K562 (cell line): ENCODE results near the gene NUP205. TPM values are rescaled to one million over a fixed set of nuclear protein-coding genes. Genes with fewer than 3 reads are reported as not detected.

ENCODE experiments used
- ATAC-seq: fragments of 200-7000 bp; cut with Tn5 transposase; 3 replicates; pipeline ENCODE4 v1.9.1; 2020; ENCODE audit warnings: moderate library complexity
- BruUV-seq: library from RNA; stranded (reverse); fragments of 400-500 nt; replicated peaks from 2 replicates; lab custom pipeline; 2021; lab: Mats Ljungman, UMichigan
- CTCF ChIA-PET: fragments of 300-600 bp; formaldehyde crosslinking; extraction: SDS; loops from one replicate; lab custom pipeline; 2021; ENCODE audit warnings: low intra/inter-chr PET ratio; lab: Yijun Ruan, JAX
- POLR2A ChIA-PET: fragments of 300-600, 350-650 bp; sonication (Branson Sonifier 250); formaldehyde crosslinking; extraction: SDS; loops from one replicate; lab custom pipeline; 2021; ENCODE audit warnings: antibody characterized with exemption, inconsistent platforms; lab: Yijun Ruan, JAX
- DNase-seq, 4 experiments: peaks; one replicate each; pipeline versions ENCODE4 v3.0.0 to v3.0.0-alpha.2; 2011 to 2018; ENCODE audit warnings: low spot score in 3 of 4, mixed read lengths in 3 of 4; ENCODE audit errors: extremely low read depth in 1 of 4
- FAIRE-seq: peaks from 2 replicates; lab custom pipeline; 2011; peaks lifted over from hg19 to GRCh38; lab: Jason Lieb, UNC
- H2AFZ ChIP-seq: 2 replicates; pipeline ENCODE4 v1.6.0; 2011; ENCODE audit warnings: low read depth, low read length, control low read depth, inconsistent platforms
- H3K27ac ChIP-seq: fragments of 200-600 bp; 3 replicates; pipeline ENCODE4 v1.8.0; 2011; ENCODE audit warnings: low read depth, mild to moderate bottlenecking, control low read depth, inconsistent platforms, low read length, moderate library complexity, mixed read lengths; ENCODE audit errors: extremely low read depth
- H3K27me3 ChIP-seq, 2 experiments: fragments of 300-600 bp in 1 of 2; 2 replicates in 1 of 2; 3 replicates in 1 of 2; pipeline versions ENCODE4 v1.6.0 to v1.8.0; 2011; ENCODE audit warnings: inconsistent platforms in 2 of 2, low read length in 2 of 2, mild to moderate bottlenecking in 1 of 2, mixed read lengths in 1 of 2, moderate library complexity in 1 of 2; ENCODE audit not compliant: control insufficient read depth in 2 of 2, insufficient read depth in 2 of 2
- H3K36me3 ChIP-seq: fragments of 300-600 bp; 3 replicates; pipeline ENCODE4 v1.8.0; 2011; ENCODE audit warnings: mild to moderate bottlenecking, low read length, inconsistent platforms; ENCODE audit not compliant: control insufficient read depth, insufficient read depth
- H3K4me1 ChIP-seq, 2 experiments: fragments of 200-600 bp in 1 of 2; replicated peaks in 1 of 2; 2 replicates in 1 of 2; 3 replicates in 1 of 2; pipeline versions ENCODE4 v1.5.1 to v1.8.0; 2011; ENCODE audit warnings: inconsistent platforms in 2 of 2, low read length in 2 of 2, mild to moderate bottlenecking in 1 of 2, mixed read lengths in 1 of 2, moderate library complexity in 1 of 2; ENCODE audit not compliant: control insufficient read depth in 2 of 2, insufficient read depth in 2 of 2
- H3K4me2 ChIP-seq: 2 replicates; pipeline ENCODE4 v1.6.1; 2011; ENCODE audit warnings: low read length, control low read depth, inconsistent platforms, mixed read lengths; ENCODE audit not compliant: insufficient read depth
- H3K4me3 ChIP-seq: fragments of 200-600 bp; sonication (generic), shearing (Covaris generic); 2 replicates; pipeline ENCODE4 v1.5.1; 2016; ENCODE audit warnings: control low read depth, inconsistent platforms
- H3K79me2 ChIP-seq: fragments of 200-600 bp; 3 replicates; pipeline ENCODE4 v1.8.0; 2011; ENCODE audit warnings: low read length, inconsistent platforms; ENCODE audit not compliant: control insufficient read depth, insufficient read depth
- H3K9ac ChIP-seq, 2 experiments: 2 replicates each; pipeline versions ENCODE4 v1.6.0 to v1.6.1; 2011; ENCODE audit warnings: low read depth in 2 of 2, low read length in 2 of 2, control low read depth in 1 of 2, inconsistent platforms in 1 of 2, mild to moderate bottlenecking in 1 of 2, mixed read lengths in 1 of 2; ENCODE audit not compliant: insufficient read depth in 1 of 2
- H3K9me1 ChIP-seq: one replicate; pipeline ENCODE4 v1.6.0; 2011; ENCODE audit warnings: inconsistent platforms, mild to moderate bottlenecking, low read length, moderate library complexity; ENCODE audit not compliant: control insufficient read depth, insufficient read depth
- H3K9me3 ChIP-seq: replicated peaks from 2 replicates; pipeline ENCODE4 v1.5.1; 2011; ENCODE audit warnings: low read depth, low read length, inconsistent platforms; ENCODE audit not compliant: control insufficient read depth, insufficient read depth
- H4K20me1 ChIP-seq: replicated peaks from 2 replicates; pipeline ENCODE4 v1.6.1; 2011; ENCODE audit warnings: low read length, inconsistent platforms, mixed read lengths; ENCODE audit not compliant: control insufficient read depth, insufficient read depth
- GATAD2B ChIP-seq: fragments of 450-650 bp; IDR thresholded peaks from 2 replicates; pipeline ENCODE4 v1.6.1; 2017; ENCODE audit warnings: mild to moderate bottlenecking, borderline replicate concordance
- HMG20B ChIP-seq: fragments of 250-450 bp; sonication (Bioruptor Pico); IDR thresholded peaks from 2 replicates; pipeline ENCODE4 v1.5.0; 2021; ENCODE audit warnings: mild to moderate bottlenecking
- KHSRP ChIP-seq: fragments of 450-650 bp; IDR thresholded peaks from 2 replicates; pipeline ENCODE4 v1.6.1; 2017
- PHF20 ChIP-seq: fragments of 450-650 bp; IDR thresholded peaks from 2 replicates; pipeline ENCODE4 v1.6.1; 2018; ENCODE audit not compliant: partially characterized antibody
- SAP30 ChIP-seq: fragments of 200-600 bp; sonication (generic); IDR thresholded peaks from 2 replicates; pipeline ENCODE4 v1.6.1; 2012; ENCODE audit warnings: borderline replicate concordance, low read depth, mild to moderate bottlenecking, moderate library complexity, low read length, control low read depth, inconsistent platforms; ENCODE audit not compliant: insufficient read depth, poor library complexity, severe bottlenecking
- SREBF2 ChIP-seq: sonication (generic); formaldehyde crosslinking; IDR thresholded peaks from 2 replicates; pipeline ENCODE4 v1.4.0; 2020; ENCODE audit warnings: mild to moderate bottlenecking, missing genetic modification reagents
- WHSC1 ChIP-seq: IDR thresholded peaks from one replicate; pipeline ENCODE4 v1.6.1; 2012; ENCODE audit warnings: low read length, control low read depth, inconsistent platforms
- XRCC4 ChIP-seq: IDR thresholded peaks from one replicate; pipeline ENCODE4 v1.6.1; 2011; ENCODE audit not compliant: insufficient read depth, insufficient read length; ENCODE audit errors: extremely low read depth
- WGBS: fragments of 100-300 bp; shearing (Covaris generic); methylation state at CpG from one replicate; pipeline ENCODE4 v1.1.6; 2016; ENCODE audit warnings: low coverage, mixed read lengths; ENCODE audit not compliant: insufficient coverage; ENCODE audit errors: missing lambda C conversion rate; 5-methylcytosine and 5-hydroxymethylcytosine counted together
- in situ Hi-C: fragments of 300-500 bp; cut with MboI; formaldehyde crosslinking; loops from 4 replicates; pipeline ENCODE4 v1.15.0; 2018; ENCODE audit warnings: inconsistent platforms, mixed read lengths
- intact Hi-C: fragments of 100-400 bp; cut with micrococcal nuclease; formaldehyde crosslinking; loops from 2 replicates; pipeline ENCODE4 v1.14.2; 2022
- polyA plus RNA-seq, 8 experiments: library from polyadenylated mRNA; depleted of rRNA in 4 of 8; stranded (reverse) in 5 of 8; unstranded in 3 of 8; fragments of >200 nt; fragmentation: Nextera tagmentation in 2 of 8; fragmentation: Illumina TruSeq in 1 of 8; extraction: Ambion mirVana in 2 of 8; extraction: Trizol in 1 of 8; gene quantifications; 2 replicates each; pipeline versions ENCODE4 v1.2.1 to v1.2.3, GENCODE V29; 2011 to 2014; ENCODE audit warnings: inconsistent platforms in 1 of 8, missing spikeins in 1 of 8
- total RNA-seq, 7 experiments: library from RNA; depleted of rRNA in 6 of 7; stranded (reverse); fragments of >200 nt in 6 of 7; fragmentation: Illumina TruSeq in 2 of 7; extraction: Trizol in 2 of 7; gene quantifications; 2 replicates each; pipeline versions ENCODE4 v1.2.1 to v1.2.3, GENCODE V29; 2011 to 2021; ENCODE audit warnings: low replicate concordance in 1 of 7
- TF ChIP-seq, protein P1 (sequence below), 2 experiments: fragments of 200-800 bp in 1 of 2; sonication (Bioruptor generic) in 1 of 2; sonication (generic) in 1 of 2; formaldehyde crosslinking in 1 of 2; IDR thresholded peaks in 1 of 2; conservative IDR thresholded peaks in 1 of 2; 2 replicates each; pipeline versions ENCODE4 v1.5.0 to v1.6.1; 2016 to 2020; ENCODE audit warnings: missing compliant biosample characterization in 1 of 2, missing genetic modification characterization in 1 of 2, missing genetic modification reagents in 1 of 2
- TF ChIP-seq, protein P2 (sequence below): sonication (generic); formaldehyde crosslinking; IDR thresholded peaks from 2 replicates; pipeline ENCODE4 v1.8.1; 2022; ENCODE audit warnings: missing genetic modification reagents
- TF ChIP-seq, protein P3 (sequence below), 2 experiments: IDR thresholded peaks; 2 replicates each; pipeline ENCODE4 v1.6.1; 2011; ENCODE audit warnings: borderline replicate concordance in 1 of 2, control low read depth in 1 of 2, low read depth in 1 of 2, low read length in 1 of 2, mild to moderate bottlenecking in 1 of 2, mixed read lengths in 1 of 2, moderate library complexity in 1 of 2; ENCODE audit not compliant: insufficient read depth in 1 of 2, insufficient read length in 1 of 2, poor library complexity in 1 of 2, severe bottlenecking in 1 of 2; ENCODE audit errors: extremely low read depth in 1 of 2
- TF ChIP-seq, protein P4 (sequence below): fragments of 450-650 bp; IDR thresholded peaks from 2 replicates; pipeline ENCODE4 v1.6.1; 2016; ENCODE audit warnings: borderline replicate concordance

NUP205 gene
- total and polyA plus RNA-seq, 9 of the 15 experiments (the other 6 are each of a cell fraction or from before 2014, with no cell fraction given) = 101 to 282 (median 193) TPM

DNA sequence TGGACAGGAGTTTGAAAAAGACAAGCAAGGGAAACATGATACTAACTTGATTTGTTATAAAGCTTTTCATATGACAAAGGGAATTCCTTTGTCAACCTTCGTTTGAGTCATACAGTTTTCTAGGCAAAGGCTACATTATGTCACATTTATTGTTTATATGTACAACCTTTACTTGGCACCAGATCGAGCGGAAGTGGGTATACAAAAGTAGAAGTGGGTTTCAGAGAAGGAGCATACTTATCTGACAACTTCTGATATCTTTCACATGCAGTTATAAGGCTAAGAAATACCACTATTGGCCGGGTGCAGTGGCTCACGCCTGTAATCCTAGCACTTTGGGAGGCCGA lies 115.6 kb downstream of the NUP205 start:
- H2AFZ ChIP-seq = no peak overlapping the region
- WGBS = 77% methylated on average over 6 of the region's 6 CpGs
- peaks cover 50% of the 10 kb centered on the region for H3K79me2 ChIP-seq
- BruUV-seq = no TSS peak
- CTCF ChIA-PET = interaction anchor here (0.7 to 1.4 kb wide), 2 partner anchors 336 to 392 kb away, joined by 3 to 4 read pairs; no protein-coding TSS in a partner anchor
- H3K9me3 ChIP-seq = no peaks in the 10 kb centered on the region
- ATAC-seq = no peak
- in situ Hi-C loops = no loop called here
- no peaks in the 10 kb centered on the region for H3K9me1 ChIP-seq
- peaks cover 50% of the 10 kb centered on the region for H3K36me3 ChIP-seq
- H3K27me3 ChIP-seq = no peaks in the 10 kb centered on the region
- no peak for DNase-seq
- no peak overlapping the region for H3K4me3 ChIP-seq
- no peak overlapping the region for H3K4me2 ChIP-seq
- H3K4me1 ChIP-seq = peaks cover 0 to 3% of the 10 kb centered on the region in 2 experiments; a peak in 1 of 5 replicates
- POLR2A ChIA-PET = interaction anchor here (0.9 to 8.1 kb wide), 5 partner anchors 9 to 33 kb away, joined by 3 to 71 read pairs (median 4); partner anchors contain the start of gene STMP1
- H3K27ac ChIP-seq = no peak overlapping the region
- H4K20me1 ChIP-seq = 0 out of 2 replicates have a peak, but pooled peaks cover 8% of the 10 kb centered on the region
- H3K9ac ChIP-seq = 0 out of 4 replicates have a peak overlapping the region, but pooled peaks of 1 of the 2 experiments have one; percentile 42
- FAIRE-seq = no peak
- intact Hi-C loops = loop anchor here (1.0 to 5.0 kb wide), 4 partner anchors 38 to 336 kb away; no protein-coding TSS in a partner anchor
- TF ChIP-seq HMG20B (CRISPR knock-in tag) (no peak), WHSC1 (no peak), GATAD2B (no peak), PHF20 (no peak), SREBF2 (no peak), XRCC4 (no peak), SAP30 (no peak), KHSRP (no peak)
- TF ChIP-seq, protein P1, sequence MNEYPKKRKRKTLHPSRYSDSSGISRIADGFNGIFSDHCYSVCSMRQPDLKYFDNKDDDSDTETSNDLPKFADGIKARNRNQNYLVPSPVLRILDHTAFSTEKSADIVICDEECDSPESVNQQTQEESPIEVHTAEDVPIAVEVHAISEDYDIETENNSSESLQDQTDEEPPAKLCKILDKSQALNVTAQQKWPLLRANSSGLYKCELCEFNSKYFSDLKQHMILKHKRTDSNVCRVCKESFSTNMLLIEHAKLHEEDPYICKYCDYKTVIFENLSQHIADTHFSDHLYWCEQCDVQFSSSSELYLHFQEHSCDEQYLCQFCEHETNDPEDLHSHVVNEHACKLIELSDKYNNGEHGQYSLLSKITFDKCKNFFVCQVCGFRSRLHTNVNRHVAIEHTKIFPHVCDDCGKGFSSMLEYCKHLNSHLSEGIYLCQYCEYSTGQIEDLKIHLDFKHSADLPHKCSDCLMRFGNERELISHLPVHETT (CRISPR knock-in tag; conservative IDR thresholded peaks at IDR 0.05 in 1 of 2, IDR thresholded peaks at IDR 0.05 in 1 of 2) = no peak
- TF ChIP-seq, protein P2, sequence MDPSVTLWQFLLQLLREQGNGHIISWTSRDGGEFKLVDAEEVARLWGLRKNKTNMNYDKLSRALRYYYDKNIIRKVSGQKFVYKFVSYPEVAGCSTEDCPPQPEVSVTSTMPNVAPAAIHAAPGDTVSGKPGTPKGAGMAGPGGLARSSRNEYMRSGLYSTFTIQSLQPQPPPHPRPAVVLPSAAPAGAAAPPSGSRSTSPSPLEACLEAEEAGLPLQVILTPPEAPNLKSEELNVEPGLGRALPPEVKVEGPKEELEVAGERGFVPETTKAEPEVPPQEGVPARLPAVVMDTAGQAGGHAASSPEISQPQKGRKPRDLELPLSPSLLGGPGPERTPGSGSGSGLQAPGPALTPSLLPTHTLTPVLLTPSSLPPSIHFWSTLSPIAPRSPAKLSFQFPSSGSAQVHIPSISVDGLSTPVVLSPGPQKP = no peak
- TF ChIP-seq, protein P3, sequence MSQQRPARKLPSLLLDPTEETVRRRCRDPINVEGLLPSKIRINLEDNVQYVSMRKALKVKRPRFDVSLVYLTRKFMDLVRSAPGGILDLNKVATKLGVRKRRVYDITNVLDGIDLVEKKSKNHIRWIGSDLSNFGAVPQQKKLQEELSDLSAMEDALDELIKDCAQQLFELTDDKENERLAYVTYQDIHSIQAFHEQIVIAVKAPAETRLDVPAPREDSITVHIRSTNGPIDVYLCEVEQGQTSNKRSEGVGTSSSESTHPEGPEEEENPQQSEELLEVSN (IDR thresholded peaks at IDR 0.05; ENCODE audit: borderline replicate concordance in 1 of 2, extremely low read depth in 1 of 2, insufficient read depth in 1 of 2, insufficient read length in 1 of 2, low read depth in 1 of 2, low read length in 1 of 2, poor library complexity in 1 of 2, severe bottlenecking in 1 of 2) = no peak
- TF ChIP-seq, protein P4, sequence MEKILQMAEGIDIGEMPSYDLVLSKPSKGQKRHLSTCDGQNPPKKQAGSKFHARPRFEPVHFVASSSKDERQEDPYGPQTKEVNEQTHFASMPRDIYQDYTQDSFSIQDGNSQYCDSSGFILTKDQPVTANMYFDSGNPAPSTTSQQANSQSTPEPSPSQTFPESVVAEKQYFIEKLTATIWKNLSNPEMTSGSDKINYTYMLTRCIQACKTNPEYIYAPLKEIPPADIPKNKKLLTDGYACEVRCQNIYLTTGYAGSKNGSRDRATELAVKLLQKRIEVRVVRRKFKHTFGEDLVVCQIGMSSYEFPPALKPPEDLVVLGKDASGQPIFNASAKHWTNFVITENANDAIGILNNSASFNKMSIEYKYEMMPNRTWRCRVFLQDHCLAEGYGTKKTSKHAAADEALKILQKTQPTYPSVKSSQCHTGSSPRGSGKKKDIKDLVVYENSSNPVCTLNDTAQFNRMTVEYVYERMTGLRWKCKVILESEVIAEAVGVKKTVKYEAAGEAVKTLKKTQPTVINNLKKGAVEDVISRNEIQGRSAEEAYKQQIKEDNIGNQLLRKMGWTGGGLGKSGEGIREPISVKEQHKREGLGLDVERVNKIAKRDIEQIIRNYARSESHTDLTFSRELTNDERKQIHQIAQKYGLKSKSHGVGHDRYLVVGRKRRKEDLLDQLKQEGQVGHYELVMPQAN = no peak
